ENCODE data around the gene PLGRKT.

GRCh38 chr9:5483306-5483705, 45.6 kb upstream of the PLGRKT start:
- TF ChIP-seq CTCF (conservative IDR thresholded peaks at IDR 0.05) (no peak), EZH2 (IDR thresholded peaks at IDR 0.05; ENCODE audit: low read depth) (no peak)

Data from PC-9 (cell line).